DND-41 (cell line): ENCODE results near the gene TNS3.

Source experiments
- ATAC-seq: fragments of 200-7000 bp; cut with Tn5 transposase; 3 replicates; pipeline ENCODE4 v1.9.1; 2021; ENCODE audit warnings: low read depth; ENCODE audit not compliant: insufficient read depth
- DNase-seq: peaks from one replicate; pipeline ENCODE4 v3.0.0-alpha.2; 2020
- H2AFZ ChIP-seq: 2 replicates; pipeline ENCODE4 v1.6.0; 2012; ENCODE audit warnings: low read depth, low read length
- H3K27ac ChIP-seq: 2 replicates; pipeline ENCODE4 v1.5.1; 2012; ENCODE audit warnings: low read length, inconsistent platforms
- H3K27me3 ChIP-seq: fragments of 200-600 bp; sonication (generic); 2 replicates; pipeline ENCODE4 v1.6.0; 2012; ENCODE audit warnings: low read length, mild to moderate bottlenecking, inconsistent platforms; ENCODE audit not compliant: insufficient read depth, poor library complexity
- H3K36me3 ChIP-seq: 2 replicates; pipeline ENCODE4 v1.5.1; 2012; ENCODE audit warnings: low read length, inconsistent platforms; ENCODE audit not compliant: insufficient read depth
- H3K4me1 ChIP-seq: 2 replicates; pipeline ENCODE4 v1.5.1; 2012; ENCODE audit warnings: mild to moderate bottlenecking, low read length; ENCODE audit not compliant: insufficient read depth
- H3K4me2 ChIP-seq: 2 replicates; pipeline ENCODE4 v1.6.0; 2012; ENCODE audit warnings: mild to moderate bottlenecking, moderate library complexity, low read length, inconsistent platforms; ENCODE audit not compliant: insufficient read depth
- H3K4me3 ChIP-seq, 2 experiments: fragments of 200-600 bp in 1 of 2; shearing (Covaris generic) in 1 of 2; 2 replicates each; pipeline ENCODE4 v1.5.1; 2012 to 2016; ENCODE audit warnings: inconsistent platforms in 2 of 2, low read length in 2 of 2, mild to moderate bottlenecking in 2 of 2, low read depth in 1 of 2, moderate library complexity in 1 of 2
- H3K79me2 ChIP-seq: 2 replicates; pipeline ENCODE4 v1.6.0; 2012; ENCODE audit warnings: low read length, inconsistent platforms; ENCODE audit not compliant: insufficient read depth
- H3K9ac ChIP-seq: 2 replicates; pipeline ENCODE4 v1.6.0; 2012; ENCODE audit warnings: low read depth, mild to moderate bottlenecking, inconsistent platforms, low read length, moderate library complexity
- H3K9me3 ChIP-seq: 2 replicates; pipeline ENCODE4 v1.5.1; 2012; ENCODE audit warnings: low read length, moderate library complexity, mild to moderate bottlenecking, inconsistent platforms; ENCODE audit not compliant: insufficient read depth, severe bottlenecking
- H4K20me1 ChIP-seq: 2 replicates; pipeline ENCODE4 v1.6.0; 2012; ENCODE audit warnings: low read length; ENCODE audit not compliant: insufficient read depth
- CTCF ChIP-seq: IDR thresholded peaks from 2 replicates; pipeline ENCODE4 v1.5.1; 2012; ENCODE audit warnings: borderline replicate concordance, low read length, moderate library complexity, mild to moderate bottlenecking; ENCODE audit not compliant: poor library complexity, severe bottlenecking; ENCODE audit errors: extremely low read depth
- EZH2 ChIP-seq: IDR thresholded peaks from 3 replicates; pipeline ENCODE4 v1.6.1; 2012; ENCODE audit warnings: borderline replicate concordance, low read depth, mild to moderate bottlenecking, moderate library complexity, low read length, inconsistent platforms; ENCODE audit not compliant: severe bottlenecking

TNS3 gene

GRCh38 chr7:47405286-47405904 is 176.5 kb downstream of the TNS3 start:
- no peaks in the 10 kb centered on the region for H3K79me2 ChIP-seq
- TF ChIP-seq EZH2, result no peak
- no peak for TF ChIP-seq CTCF
- no peak overlapping the region for H3K4me3 ChIP-seq

DNA sequence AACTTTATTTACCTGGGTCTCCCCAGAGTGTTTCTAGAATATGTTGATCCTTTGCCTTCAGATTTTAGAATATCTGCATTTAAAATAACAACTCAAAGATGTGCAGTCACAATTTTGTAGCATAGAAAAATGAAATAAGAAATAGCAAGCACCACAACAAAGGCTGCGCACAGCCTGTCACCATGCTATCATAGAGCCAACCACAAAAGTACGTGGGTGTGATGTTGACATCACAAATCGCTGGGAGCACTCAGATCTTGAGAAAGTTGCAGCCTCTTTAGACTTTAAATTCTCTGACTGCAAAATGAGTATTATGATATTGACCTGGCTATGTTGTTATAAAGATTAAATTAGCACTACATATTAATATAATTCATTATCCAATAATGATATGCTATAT is 177.9 kb downstream of the TNS3 start:
- Histone ChIP-seq H3K9ac (no peak overlapping the region), H3K27ac (no peak overlapping the region), H3K27me3 (no peaks in the 10 kb centered on the region), H3K79me2 (no peaks in the 10 kb centered on the region), H2AFZ (no peak overlapping the region), H3K4me2 (no peak overlapping the region), H3K9me3 (no peaks in the 10 kb centered on the region), H3K4me3 (no peak overlapping the region), H3K36me3 (no peaks in the 10 kb centered on the region), H3K4me1 (no peaks in the 10 kb centered on the region), H4K20me1 (no peaks in the 10 kb centered on the region)
- TF ChIP-seq CTCF (no peak), EZH2 (no peak)
- ATAC-seq (no peak), DNase-seq (no peak)

More at GRCh38 chr7:47405286-47405904, 176.5 kb downstream of the TNS3 start:
- H3K27ac ChIP-seq, result no peak overlapping the region
- ATAC-seq (no peak), DNase-seq (no peak)
- H3K9ac ChIP-seq, result no peak overlapping the region
- no peaks in the 10 kb centered on the region for H4K20me1 ChIP-seq
- H2AFZ ChIP-seq, result no peak overlapping the region
- H3K27me3 ChIP-seq, result no peaks in the 10 kb centered on the region
- H3K36me3 ChIP-seq, result no peaks in the 10 kb centered on the region
- no peaks in the 10 kb centered on the region for H3K9me3 ChIP-seq
- H3K4me1 ChIP-seq, result no peaks in the 10 kb centered on the region
- H3K4me2 ChIP-seq, result no peak overlapping the region

DNA sequence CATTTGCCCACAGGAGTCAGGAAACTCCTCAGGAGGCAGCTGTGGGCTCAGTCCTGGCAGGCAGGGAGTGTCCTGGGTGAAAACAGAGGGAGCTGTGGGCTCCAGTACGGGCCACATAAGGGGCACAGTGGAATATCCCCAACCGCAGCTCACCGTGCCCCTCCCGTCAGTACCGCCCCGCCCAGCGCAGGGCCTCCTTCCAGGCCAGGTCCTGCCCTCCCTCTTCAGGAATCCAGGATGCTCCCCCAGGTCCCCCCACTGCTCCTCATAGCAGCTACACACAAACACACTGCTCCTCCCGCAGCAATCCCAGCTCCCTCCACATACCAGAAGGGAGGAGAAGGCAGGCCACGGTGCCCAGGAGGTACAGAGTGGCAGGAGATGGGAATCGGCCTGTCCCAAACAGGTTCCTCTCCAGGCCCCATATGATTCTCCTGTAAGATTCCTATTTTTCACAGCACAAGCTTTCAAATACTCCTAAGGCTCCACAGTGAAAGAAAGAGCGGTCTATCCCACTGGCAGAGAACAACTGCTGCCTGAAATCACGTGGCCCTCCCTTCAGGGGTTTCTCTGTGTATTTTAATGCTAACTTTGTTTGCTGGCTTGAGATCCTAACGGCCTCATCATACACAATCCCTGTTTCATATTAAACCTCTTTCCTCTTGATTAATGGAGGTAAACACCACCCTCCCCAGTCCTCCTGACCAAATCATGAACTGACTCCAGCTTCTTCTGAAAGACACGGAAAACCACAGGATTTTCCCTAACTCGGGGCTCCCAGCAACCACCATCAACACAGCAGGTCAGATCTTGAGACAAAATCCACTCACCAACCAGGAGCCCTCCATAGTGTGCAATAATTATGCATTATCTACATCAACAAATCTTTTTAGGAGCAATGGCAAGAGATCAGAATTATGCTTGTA is 178.7 kb downstream of the TNS3 start:
- Histone ChIP-seq H3K4me3 (no peak overlapping the region), H3K79me2 (no peaks in the 10 kb centered on the region), H3K9ac (no peak overlapping the region), H3K27ac (no peak overlapping the region), H2AFZ (no peak overlapping the region), H3K4me2 (no peak overlapping the region), H3K4me1 (no peaks in the 10 kb centered on the region), H3K27me3 (no peaks in the 10 kb centered on the region), H4K20me1 (no peaks in the 10 kb centered on the region), H3K9me3 (no peaks in the 10 kb centered on the region), H3K36me3 (no peaks in the 10 kb centered on the region)
- ATAC-seq, result no peak
- TF ChIP-seq CTCF (no peak), EZH2 (no peak)
- no peak for DNase-seq
